Karpas-422 (cell line): Measurements from ENCODE around the gene MFSD6. TPM values are rescaled to one million over a fixed set of nuclear protein-coding genes. Genes with fewer than 3 reads are reported as not detected.

Experiments
- DNase-seq: peaks from one replicate; pipeline ENCODE4 v3.0.0-alpha.2; 2015
- H2AFZ ChIP-seq: fragments of 200-600 bp; sonication (generic); 2 replicates; pipeline ENCODE4 v1.6.1; 2014; ENCODE audit warnings: antibody characterized with exemption, low read length, mixed read lengths
- H3K27ac ChIP-seq: fragments of 200-600 bp; sonication (generic); 2 replicates; pipeline ENCODE4 v1.5.1; 2014; ENCODE audit warnings: mild to moderate bottlenecking, low read length, moderate library complexity
- H3K27me3 ChIP-seq: fragments of 200-600 bp; sonication (generic); 2 replicates; pipeline ENCODE4 v1.6.1; 2014; ENCODE audit warnings: low read length, mixed read lengths
- H3K36me3 ChIP-seq: fragments of 200-600 bp; sonication (generic); 2 replicates; pipeline ENCODE4 v1.6.1; 2014; ENCODE audit warnings: low read length, mixed read lengths; ENCODE audit not compliant: insufficient read depth
- H3K4me1 ChIP-seq: fragments of 200-600 bp; sonication (generic); 2 replicates; pipeline ENCODE4 v1.6.1; 2014; ENCODE audit warnings: mild to moderate bottlenecking, low read length, mixed read lengths
- H3K4me2 ChIP-seq: fragments of 200-600 bp; sonication (generic); 2 replicates; pipeline ENCODE4 v1.6.1; 2014; ENCODE audit warnings: low read length, low read depth, mild to moderate bottlenecking; ENCODE audit not compliant: poor library complexity, severe bottlenecking
- H3K4me3 ChIP-seq: fragments of 200-600 bp; sonication (generic); 2 replicates; pipeline ENCODE4 v1.5.1; 2014; ENCODE audit warnings: mild to moderate bottlenecking, antibody characterized with exemption, low read length, mixed read lengths
- H3K79me2 ChIP-seq: fragments of 200-600 bp; sonication (generic); 2 replicates; pipeline ENCODE4 v1.6.1; 2014; ENCODE audit warnings: mild to moderate bottlenecking, low read length, mixed read lengths
- H3K9ac ChIP-seq: fragments of 200-600 bp; sonication (generic); 2 replicates; pipeline ENCODE4 v1.6.0; 2014; ENCODE audit warnings: low read length
- H3K9me2 ChIP-seq: fragments of 200-600 bp; sonication (generic), shearing (Covaris generic); replicated peaks from 2 replicates; pipeline ENCODE4 v1.6.0; 2014; ENCODE audit warnings: mild to moderate bottlenecking, low read length, moderate library complexity; ENCODE audit not compliant: insufficient read depth
- H3K9me3 ChIP-seq: fragments of 300-700, 200-600 bp; sonication (generic); 2 replicates; pipeline ENCODE4 v1.6.1; 2014; ENCODE audit warnings: low read length, mixed read lengths
- H4K20me1 ChIP-seq: fragments of 200-600 bp; sonication (generic); 2 replicates; pipeline ENCODE4 v1.6.1; 2014; ENCODE audit warnings: mild to moderate bottlenecking, antibody characterized with exemption, low read length, low read depth; ENCODE audit not compliant: insufficient read depth
- total RNA-seq: library from RNA; depleted of rRNA; stranded (reverse); fragments of >200 nt; shearing (Covaris generic); gene quantifications from 2 replicates; pipeline ENCODE4 v1.2.3, GENCODE V29; 2014; ENCODE audit warnings: low replicate concordance

Gene MFSD6
- total RNA-seq, 1 experiment from 2014 or later, result 65.9 TPM

DNA sequence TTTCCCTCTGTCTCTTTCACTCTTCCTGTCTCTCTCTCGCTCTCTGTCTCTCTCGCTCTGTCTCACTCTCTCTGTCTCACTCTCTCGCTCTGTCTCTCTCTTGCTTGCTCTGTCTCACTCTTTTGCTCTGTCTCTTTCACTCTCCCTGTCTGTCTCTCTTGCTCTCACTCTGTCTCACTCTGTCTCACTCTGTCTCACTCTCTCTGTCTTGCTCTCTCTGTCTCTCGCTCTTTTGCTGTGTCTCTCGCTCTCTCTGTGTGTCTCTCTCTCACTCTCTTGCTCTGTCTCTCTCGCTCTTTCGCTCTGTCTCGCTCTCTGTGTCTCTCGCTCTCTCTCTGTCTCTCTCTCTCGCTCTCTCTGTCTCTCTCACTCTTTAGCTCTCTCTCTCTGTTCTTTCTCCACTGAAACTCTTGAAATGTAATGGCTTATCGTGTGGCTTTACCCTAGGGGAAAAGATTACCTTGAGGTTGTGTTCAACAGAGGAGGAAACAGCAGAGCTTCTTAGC, 41.9 kb upstream of the MFSD6 start:
- Histone ChIP-seq H3K4me2 (no peak overlapping the region), H3K36me3 (no peaks in the 10 kb centered on the region), H4K20me1 (no peaks in the 10 kb centered on the region), H3K27me3 (no peaks in the 10 kb centered on the region), H3K79me2 (no peaks in the 10 kb centered on the region), H3K9ac (no peak overlapping the region), H2AFZ (no peak overlapping the region), H3K9me3 (no peaks in the 10 kb centered on the region), H3K27ac (no peak overlapping the region), H3K4me1 (no peaks in the 10 kb centered on the region), H3K4me3 (no peak overlapping the region), H3K9me2 (no peaks in the 10 kb centered on the region)
- DNase-seq, result no peak

DNA sequence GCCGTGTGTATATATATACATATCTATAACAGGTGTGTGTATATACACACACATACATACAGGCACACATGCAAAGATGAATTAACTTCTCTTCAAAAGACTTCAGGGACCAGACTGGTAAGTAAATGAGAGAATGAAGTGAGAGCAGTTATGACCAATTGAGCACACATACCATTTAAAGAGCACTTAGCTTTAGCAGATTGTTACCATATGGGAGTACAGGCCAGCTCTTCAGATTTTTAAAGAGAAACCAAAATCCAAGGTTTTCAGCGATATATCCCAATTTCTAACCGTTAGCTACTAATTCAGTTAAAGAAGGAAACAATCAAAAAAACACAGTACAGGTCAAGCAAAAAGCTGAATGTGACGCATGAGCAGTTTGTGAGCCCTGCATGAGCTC, 41.1 kb upstream of the MFSD6 start:
- Histone ChIP-seq H3K9ac (no peak overlapping the region), H3K9me3 (no peaks in the 10 kb centered on the region), H3K27ac (no peak overlapping the region), H2AFZ (no peak overlapping the region), H3K36me3 (no peaks in the 10 kb centered on the region), H4K20me1 (no peaks in the 10 kb centered on the region), H3K27me3 (no peaks in the 10 kb centered on the region), H3K79me2 (no peaks in the 10 kb centered on the region), H3K4me3 (no peak overlapping the region), H3K4me1 (no peaks in the 10 kb centered on the region), H3K9me2 (no peaks in the 10 kb centered on the region), H3K4me2 (no peak overlapping the region)
- no peak for DNase-seq

DNA sequence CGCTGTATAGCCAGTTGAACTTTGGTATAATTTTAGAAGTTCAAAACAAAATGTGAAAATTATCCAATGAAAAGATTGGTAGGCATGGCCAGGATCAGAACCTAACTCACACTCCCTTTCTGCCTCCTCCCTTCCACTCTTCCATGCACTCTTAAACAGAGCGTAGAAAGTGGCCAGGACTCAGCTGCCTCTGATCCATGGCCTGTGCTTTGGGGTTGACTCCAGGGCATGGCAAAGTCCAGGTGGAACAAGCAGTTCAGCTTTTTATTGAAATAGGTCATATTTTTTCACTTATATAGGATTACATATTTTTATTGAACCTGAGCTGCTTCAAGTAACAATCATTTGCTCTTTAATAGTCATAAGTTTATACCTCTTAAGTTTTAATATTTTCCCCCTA, 38.5 kb upstream of the MFSD6 start:
- Histone ChIP-seq H3K4me2 (no peak overlapping the region), H3K36me3 (no peaks in the 10 kb centered on the region), H3K79me2 (no peaks in the 10 kb centered on the region), H3K27ac (no peak overlapping the region), H2AFZ (no peak overlapping the region), H3K9me3 (no peaks in the 10 kb centered on the region), H3K9me2 (no peaks in the 10 kb centered on the region), H3K27me3 (no peaks in the 10 kb centered on the region), H4K20me1 (no peaks in the 10 kb centered on the region), H3K9ac (no peak overlapping the region), H3K4me1 (no peaks in the 10 kb centered on the region), H3K4me3 (no peak overlapping the region)
- no peak for DNase-seq

DNA sequence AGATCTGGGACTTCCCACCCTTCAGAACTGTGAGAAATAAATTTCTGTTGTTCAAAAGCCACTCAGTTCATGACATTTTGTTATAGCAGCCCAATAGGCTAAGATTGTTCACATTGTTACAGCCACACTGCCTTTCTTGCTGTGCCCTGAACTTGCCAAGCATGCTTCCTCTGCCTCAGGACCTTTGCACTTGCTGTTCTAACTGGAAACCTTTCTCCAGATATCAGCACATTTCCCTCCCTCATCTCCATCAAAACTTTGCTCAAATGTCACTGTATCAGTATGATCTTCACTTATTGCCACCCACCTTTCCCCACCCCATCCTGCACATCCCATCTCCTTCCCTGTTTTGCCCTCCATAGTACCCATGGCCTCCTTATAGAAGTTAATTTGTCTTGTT, 32.1 kb upstream of the MFSD6 start:
- H3K4me2 ChIP-seq, result no peak overlapping the region
- no peak overlapping the region for H3K27ac ChIP-seq
- no peaks in the 10 kb centered on the region for H4K20me1 ChIP-seq
- no peaks in the 10 kb centered on the region for H3K79me2 ChIP-seq
- no peak overlapping the region for H3K9ac ChIP-seq
- no peaks in the 10 kb centered on the region for H3K36me3 ChIP-seq
- no peak overlapping the region for H2AFZ ChIP-seq
- no peaks in the 10 kb centered on the region for H3K27me3 ChIP-seq
- no peaks in the 10 kb centered on the region for H3K4me1 ChIP-seq
- H3K9me3 ChIP-seq, result no peaks in the 10 kb centered on the region
- no peaks in the 10 kb centered on the region for H3K9me2 ChIP-seq
- no peak for DNase-seq
- no peak overlapping the region for H3K4me3 ChIP-seq

DNA sequence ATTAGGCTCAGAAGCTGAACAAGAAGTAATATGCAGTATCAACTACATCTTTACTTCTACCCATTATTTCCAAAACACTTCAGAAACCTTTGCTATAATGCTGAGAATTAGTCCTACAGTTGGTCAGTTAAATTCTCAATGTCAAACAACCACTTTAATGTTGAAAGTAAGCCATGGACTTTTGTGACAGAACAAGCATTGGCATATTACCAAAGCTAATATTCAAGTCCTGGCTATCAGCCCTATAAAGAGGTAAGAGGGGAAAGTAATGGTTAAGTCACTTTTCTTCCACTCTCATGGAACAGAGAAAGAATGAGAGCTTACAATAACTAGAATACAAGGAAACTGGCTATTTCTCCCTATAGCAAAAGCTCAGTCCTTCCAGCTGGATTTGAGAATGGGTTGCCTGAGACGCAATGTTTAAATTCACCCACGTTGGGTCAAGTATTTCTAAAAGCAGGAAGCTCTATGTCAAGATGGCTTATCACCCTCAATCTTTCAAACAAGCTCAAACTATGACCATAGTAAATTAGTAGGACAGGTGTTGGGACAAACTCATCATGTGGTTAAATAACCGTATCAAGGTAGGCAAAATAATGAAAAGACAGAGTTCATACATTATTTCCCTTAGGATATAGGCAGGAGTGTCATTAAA, 31.4 kb upstream of the MFSD6 start:
- no peaks in the 10 kb centered on the region for H3K4me1 ChIP-seq
- no peaks in the 10 kb centered on the region for H3K9me2 ChIP-seq
- no peaks in the 10 kb centered on the region for H3K9me3 ChIP-seq
- H3K9ac ChIP-seq, result no peak overlapping the region
- no peak overlapping the region for H3K4me3 ChIP-seq
- DNase-seq, result no peak
- no peaks in the 10 kb centered on the region for H4K20me1 ChIP-seq
- no peaks in the 10 kb centered on the region for H3K36me3 ChIP-seq
- no peaks in the 10 kb centered on the region for H3K27me3 ChIP-seq
- no peak overlapping the region for H3K27ac ChIP-seq
- H3K4me2 ChIP-seq, result no peak overlapping the region
- no peaks in the 10 kb centered on the region for H3K79me2 ChIP-seq
- no peak overlapping the region for H2AFZ ChIP-seq

DNA sequence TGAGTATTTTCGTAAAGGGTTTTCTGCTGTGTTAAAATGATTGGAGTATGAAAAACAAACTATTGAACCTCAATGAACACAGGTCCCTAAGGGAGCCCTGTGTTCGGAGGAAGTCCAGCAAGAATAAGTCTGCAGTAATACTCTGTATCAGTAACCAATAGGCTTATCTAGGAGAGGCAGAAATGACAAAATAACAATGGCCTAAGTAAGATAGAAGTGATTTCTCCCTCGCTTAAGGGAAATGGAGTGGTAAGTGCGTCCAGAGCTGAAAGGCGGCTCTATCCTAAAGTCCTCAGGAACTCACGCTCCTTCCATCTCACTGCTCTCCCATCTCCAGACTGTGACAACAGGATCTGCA, 29.3 kb upstream of the MFSD6 start:
- no peaks in the 10 kb centered on the region for H4K20me1 ChIP-seq
- H3K27me3 ChIP-seq, result no peaks in the 10 kb centered on the region
- no peak overlapping the region for H3K4me2 ChIP-seq
- no peaks in the 10 kb centered on the region for H3K9me2 ChIP-seq
- H3K36me3 ChIP-seq, result no peaks in the 10 kb centered on the region
- no peak for DNase-seq
- no peak overlapping the region for H3K9ac ChIP-seq
- H3K9me3 ChIP-seq, result no peaks in the 10 kb centered on the region
- H3K27ac ChIP-seq, result no peak overlapping the region
- H3K79me2 ChIP-seq, result no peaks in the 10 kb centered on the region
- H2AFZ ChIP-seq, result no peak overlapping the region
- no peak overlapping the region for H3K4me3 ChIP-seq
- no peaks in the 10 kb centered on the region for H3K4me1 ChIP-seq

DNA sequence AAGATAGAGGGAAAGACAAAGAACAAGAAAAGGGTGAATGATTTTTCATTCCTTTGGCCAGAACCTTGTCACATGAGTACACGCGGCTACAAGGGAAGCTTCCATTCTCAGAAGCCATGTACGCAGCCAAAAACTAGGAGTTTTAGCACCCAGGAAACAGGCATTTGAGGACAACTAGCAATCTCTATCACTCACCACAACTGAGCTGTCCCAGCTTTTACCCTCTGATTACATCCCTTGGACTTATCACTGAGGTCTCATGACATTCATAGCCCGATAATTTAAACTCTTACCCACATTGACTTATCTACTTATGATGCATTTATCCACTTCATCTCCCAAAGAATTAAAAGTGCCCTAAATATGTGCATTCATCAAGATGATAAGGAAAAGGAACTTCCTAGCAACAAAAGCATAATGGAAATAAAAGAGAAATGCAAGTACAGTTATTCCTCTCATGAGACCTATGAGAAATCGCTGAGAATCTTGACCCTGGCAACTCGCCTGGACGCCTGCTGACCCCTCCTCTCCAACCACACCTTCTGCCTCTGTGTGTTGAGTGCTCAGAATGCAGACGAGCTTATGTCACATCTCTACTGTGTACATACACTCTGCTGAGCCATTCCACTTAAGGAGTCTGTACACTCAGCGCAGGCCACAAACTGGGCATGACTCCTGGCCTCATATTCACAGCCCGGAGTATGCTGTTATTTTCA, 28.7 kb upstream of the MFSD6 start:
- H3K79me2 ChIP-seq, result no peaks in the 10 kb centered on the region
- H3K4me1 ChIP-seq, result no peaks in the 10 kb centered on the region
- no peak overlapping the region for H2AFZ ChIP-seq
- no peak overlapping the region for H3K27ac ChIP-seq
- no peak for DNase-seq
- H3K36me3 ChIP-seq, result no peaks in the 10 kb centered on the region
- no peaks in the 10 kb centered on the region for H4K20me1 ChIP-seq
- H3K9me2 ChIP-seq, result no peaks in the 10 kb centered on the region
- no peak overlapping the region for H3K4me2 ChIP-seq
- no peaks in the 10 kb centered on the region for H3K9me3 ChIP-seq
- no peak overlapping the region for H3K9ac ChIP-seq
- H3K4me3 ChIP-seq, result no peak overlapping the region
- H3K27me3 ChIP-seq, result no peaks in the 10 kb centered on the region

DNA sequence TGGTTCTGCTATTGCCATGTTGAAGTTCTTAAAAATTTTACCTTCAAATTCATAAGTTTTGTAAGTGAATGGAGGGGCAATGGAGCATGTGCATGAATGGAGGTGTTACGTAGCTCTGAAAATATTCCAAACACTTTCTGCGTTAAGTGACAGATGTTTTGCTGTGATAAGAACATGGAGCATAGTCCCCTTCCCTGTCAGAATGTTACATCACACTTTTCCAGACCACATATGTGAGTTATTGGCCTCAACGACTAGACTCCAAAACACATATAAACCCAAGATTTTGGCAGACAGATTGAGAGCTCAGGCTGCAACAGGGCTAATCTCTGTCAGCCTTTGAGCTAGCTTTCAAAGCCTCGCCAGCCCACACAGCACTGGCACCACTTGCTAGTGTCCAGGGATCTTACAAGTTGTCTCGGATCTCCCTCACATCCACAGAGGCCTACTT, 27.2 kb upstream of the MFSD6 start:
- no peaks in the 10 kb centered on the region for H3K27me3 ChIP-seq
- H3K4me1 ChIP-seq, result no peaks in the 10 kb centered on the region
- DNase-seq, result no peak
- H3K27ac ChIP-seq, result no peak overlapping the region
- no peaks in the 10 kb centered on the region for H3K9me3 ChIP-seq
- H3K9ac ChIP-seq, result no peak overlapping the region
- H2AFZ ChIP-seq, result no peak overlapping the region
- no peaks in the 10 kb centered on the region for H4K20me1 ChIP-seq
- no peak overlapping the region for H3K4me2 ChIP-seq
- no peaks in the 10 kb centered on the region for H3K79me2 ChIP-seq
- H3K9me2 ChIP-seq, result no peaks in the 10 kb centered on the region
- H3K4me3 ChIP-seq, result no peak overlapping the region
- H3K36me3 ChIP-seq, result no peaks in the 10 kb centered on the region
